Activated gamma-delta T cell (primary cell): ENCODE data around the gene PLEKHA1.

ENCODE experiments used
- DNase-seq: peaks from one replicate; lab custom pipeline; 2025; lab: John Stamatoyannopoulos, UW

Gene PLEKHA1

DNA sequence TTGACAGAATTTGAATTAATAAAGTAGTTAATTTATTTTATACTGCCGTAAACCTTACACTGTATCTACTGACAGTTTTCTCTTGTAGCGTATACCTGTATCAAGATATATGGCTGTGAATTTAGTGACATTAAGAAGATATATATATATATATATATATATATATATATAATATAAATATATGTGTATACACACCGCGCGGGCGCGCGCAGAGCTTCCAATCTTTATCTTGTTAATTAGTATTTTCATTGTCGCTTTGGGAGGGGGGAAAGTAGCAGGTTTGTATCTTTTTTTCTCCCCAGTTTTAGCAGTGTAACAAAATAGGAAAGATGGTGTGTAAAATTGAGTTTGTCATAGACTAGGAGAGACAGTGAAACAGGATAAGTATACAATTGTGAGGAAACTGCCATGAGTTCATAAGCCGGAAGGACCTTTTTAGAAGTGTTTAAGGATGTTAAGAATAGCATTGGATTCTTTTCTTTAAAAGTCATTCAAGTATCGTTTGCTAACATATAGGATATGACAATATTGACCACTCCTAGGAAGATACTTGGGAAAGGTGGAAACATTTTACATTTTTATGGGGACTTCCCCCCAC lies 2.0 kb downstream of the PLEKHA1 start:
- DNase-seq = no peak

GRCh38 chr10:122379041-122379440 lies 4.5 kb downstream of the PLEKHA1 start:
- no peak for DNase-seq

GRCh38 chr10:122379537-122379936 lies 5.0 kb downstream of the PLEKHA1 start:
- DNase-seq = no peak

DNA sequence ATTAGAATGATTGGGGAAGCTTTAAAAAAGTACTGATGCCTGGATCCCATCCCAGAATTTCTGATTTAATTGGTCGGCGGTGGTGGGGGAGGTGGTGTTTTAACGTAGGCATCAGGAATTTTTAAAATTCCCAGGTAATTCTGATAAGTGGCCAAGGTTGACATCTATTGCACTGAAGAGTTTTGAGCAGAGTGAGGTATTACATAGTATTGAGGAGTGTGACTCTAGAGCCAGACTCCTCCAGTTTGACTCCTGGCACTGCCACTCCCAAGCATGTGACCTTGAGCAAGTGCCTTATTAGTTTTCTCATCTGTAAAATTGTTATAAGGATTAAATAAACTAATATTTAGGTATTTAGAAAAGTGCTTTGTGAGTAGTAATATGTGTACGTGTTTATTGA lies 6.2 kb downstream of the PLEKHA1 start:
- DNase-seq = no peak

DNA sequence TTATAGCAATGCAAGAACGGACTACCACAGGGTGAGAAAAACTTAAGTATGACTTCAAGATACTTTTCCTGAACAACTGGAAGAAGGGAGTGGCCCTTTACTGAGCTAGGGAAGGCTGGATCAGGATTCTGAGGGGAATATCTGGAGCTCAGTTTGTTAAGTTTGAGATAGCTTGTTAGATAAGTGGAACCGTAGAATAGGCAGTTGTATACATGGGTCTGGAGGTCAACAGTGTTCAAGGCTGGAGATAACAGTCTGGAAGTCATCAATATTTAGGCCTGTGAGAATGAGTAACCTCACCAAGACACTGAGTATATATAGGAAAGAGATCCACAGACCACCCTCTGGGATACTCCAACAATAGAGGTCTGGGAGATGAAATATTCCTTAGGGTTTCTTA lies 7.2 kb downstream of the PLEKHA1 start:
- no peak for DNase-seq

GRCh38 chr10:122386514-122386913 lies 12.0 kb downstream of the PLEKHA1 start:
- DNase-seq = no peak

DNA sequence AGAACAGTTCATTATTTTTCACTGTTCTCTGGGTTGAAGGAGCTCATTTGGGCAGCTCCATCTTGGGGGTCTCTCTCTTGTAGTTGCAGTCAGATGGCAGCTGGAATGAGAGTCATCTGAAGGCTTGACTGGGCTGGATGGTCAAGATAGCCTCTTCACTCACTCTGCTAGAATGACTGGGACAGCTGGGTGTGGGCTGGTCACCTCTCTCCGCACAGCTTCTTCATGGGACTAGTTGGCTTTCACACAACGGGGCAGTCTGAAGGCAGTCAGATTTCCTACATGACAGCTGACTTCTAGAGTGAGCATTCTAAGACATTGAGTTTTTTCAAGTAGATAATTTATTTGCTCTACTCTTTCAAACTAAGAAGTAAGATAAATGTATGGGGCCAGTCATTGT lies 13.1 kb downstream of the PLEKHA1 start:
- no peak for DNase-seq

DNA sequence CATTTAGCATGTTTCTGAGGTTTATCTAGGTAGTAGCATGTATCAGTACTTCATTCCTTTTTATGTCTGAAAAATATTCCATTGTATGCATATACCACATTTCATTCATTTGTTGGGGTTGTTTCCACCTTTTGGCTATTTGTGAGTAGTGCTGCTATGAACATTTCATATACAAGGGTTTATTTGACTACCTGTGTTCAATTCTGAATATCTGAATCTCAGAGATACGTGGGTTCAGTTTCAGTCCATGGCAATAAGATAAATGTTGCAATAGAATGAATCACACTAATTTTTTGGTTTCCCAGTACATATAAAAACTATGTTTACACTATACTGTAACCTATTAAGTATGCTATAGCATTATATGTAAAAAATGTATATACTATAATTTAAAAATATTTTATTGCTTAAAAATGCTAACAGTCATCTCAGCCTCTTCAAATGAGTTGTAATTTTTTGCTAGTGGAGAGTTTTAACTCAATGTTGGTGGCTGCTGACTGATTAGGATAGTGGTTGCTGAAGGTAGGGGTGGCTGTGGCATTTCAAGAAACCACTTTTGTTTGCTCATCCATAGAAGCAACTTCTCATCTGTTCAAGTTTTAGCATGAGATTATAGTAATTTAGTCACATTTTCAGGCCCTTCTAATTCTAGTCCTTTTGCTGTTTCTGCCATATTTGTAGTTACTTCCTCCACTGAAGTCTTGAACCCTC lies 13.9 kb downstream of the PLEKHA1 start:
- no peak for DNase-seq

DNA sequence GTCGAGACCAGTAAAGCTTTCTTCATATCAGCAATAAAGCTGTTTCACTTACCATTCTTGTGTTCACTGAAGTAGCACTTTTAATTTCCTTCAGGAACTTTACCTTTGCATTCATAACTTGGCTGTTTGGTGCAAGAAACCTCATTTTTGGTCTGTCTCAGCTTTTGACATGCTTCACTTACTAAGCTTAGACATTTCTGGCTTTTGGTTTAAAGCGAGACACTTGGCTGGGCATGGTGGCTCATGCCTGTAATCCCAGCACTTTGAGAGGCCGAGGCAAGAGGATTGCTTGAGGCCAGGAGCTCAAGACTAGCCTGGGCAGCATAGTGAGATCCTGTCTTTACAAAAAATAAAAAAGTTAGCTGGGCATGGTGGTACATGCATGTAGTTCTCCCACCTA lies 15.8 kb downstream of the PLEKHA1 start:
- no peak for DNase-seq

DNA sequence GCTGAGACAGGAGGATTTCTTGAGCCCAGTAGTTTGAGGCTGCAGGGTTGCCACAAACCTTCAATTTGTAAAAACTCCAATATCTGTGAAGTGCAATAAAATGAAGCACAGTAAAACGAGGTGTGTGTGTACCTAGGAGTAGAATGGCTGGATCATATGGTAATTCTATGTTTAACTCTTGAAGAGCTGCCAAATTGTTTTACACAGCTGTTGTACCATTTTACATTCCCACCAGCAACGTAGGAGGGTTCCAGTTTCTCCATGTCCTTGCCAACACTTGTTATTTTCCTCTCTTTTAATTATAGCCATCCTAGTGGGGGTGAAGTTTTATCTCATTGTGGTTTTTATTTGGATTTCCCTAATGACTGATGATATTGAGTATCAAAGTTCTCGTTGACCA lies 16.2 kb downstream of the PLEKHA1 start:
- no peak for DNase-seq

DNA sequence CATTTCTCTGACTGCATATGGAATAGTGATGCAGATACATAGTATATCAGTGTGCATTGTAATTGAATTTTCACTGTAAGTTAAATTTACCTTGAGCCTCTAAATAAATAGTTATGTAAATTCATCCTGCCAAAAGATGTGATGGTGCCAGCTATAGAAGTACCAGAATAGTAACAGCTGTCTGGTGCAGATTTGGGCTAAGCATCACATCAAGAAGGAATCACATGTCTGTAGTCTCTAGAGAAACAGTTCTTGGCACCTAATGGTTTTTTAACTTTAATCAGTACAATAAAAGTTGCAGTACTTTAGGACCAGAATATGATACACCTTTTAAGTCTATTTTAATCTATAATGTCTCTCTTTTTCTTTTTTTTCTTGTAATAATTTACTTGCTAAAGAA lies 17.4 kb downstream of the PLEKHA1 start:
- DNase-seq = no peak

DNA sequence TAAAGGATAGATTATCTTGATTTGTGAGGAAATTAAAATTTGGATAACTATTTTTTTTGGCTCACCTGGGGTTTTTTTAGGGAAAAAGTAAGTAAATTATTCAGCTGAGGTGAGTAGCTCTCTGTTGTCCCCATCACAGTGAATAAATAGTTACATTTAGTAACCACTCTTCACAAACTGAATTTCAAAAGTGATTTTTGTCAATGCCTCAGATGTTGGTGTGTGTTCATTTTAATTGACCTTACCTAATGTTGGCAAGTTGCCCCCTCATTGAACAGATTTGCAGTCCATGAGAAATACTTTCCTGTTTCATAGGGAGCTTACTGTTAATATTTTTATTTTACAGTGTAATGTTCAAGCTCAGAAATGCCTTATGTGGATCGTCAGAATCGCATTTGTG lies 18.3 kb downstream of the PLEKHA1 start:
- no peak for DNase-seq

DNA sequence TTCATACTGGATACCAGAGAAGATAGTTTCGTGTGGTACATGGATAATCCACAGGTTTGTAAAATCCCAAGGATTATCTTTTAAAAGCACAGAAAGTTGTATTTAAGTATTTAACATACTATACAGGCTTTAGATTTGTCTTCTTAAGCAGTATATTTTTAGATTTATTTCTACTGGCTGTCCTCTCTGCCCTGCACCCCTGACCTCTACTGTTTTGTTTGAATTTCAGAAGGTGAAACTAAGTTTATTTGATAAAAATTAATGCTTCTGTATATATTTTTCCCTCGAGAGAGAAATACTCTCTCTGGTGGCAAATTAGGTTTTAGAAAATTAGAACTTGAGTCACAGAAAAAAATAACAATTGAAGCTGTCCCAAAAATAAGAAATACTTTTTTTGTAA lies 18.8 kb downstream of the PLEKHA1 start:
- no peak for DNase-seq

DNA sequence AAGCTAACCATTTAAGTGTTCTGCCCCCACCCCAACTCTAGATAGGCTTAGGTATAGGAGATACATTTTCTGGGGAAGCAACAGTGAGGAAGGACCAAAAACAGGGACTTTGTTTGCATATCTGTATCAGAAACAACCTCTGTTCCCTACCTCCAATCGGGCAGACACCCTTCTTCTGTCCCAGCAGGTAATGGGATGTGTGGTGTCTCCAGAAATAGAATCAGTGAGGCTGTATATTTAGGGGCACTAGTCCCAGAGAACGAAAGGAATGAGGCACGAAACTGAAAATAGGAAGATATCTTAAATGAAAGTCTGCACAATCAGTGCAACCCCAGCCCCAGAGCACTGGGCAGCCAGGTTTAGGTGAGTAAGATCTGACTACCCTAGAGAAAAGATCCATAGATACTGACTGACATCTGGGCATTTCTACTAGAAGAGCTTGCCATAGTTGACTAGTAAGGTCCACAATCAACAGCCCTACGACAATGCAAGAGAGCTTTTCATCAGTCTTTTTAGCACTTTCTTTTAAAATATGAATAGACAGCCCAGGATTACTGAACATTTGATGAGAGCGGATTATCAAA lies 28.1 kb downstream of the PLEKHA1 start:
- DNase-seq = no peak

- no peak for DNase-seq
Observed at GRCh38 chr10:122404576-122404975, 30.1 kb downstream of the PLEKHA1 start.

GRCh38 chr10:122407375-122408125 lies 33.0 kb downstream of the PLEKHA1 start:
- DNase-seq = no peak

- no peak for DNase-seq
Observed at GRCh38 chr10:122413327-122413726, 38.8 kb downstream of the PLEKHA1 start.

GRCh38 chr10:122417667-122418066 lies 43.2 kb downstream of the PLEKHA1 start:
- DNase-seq = no peak

DNA sequence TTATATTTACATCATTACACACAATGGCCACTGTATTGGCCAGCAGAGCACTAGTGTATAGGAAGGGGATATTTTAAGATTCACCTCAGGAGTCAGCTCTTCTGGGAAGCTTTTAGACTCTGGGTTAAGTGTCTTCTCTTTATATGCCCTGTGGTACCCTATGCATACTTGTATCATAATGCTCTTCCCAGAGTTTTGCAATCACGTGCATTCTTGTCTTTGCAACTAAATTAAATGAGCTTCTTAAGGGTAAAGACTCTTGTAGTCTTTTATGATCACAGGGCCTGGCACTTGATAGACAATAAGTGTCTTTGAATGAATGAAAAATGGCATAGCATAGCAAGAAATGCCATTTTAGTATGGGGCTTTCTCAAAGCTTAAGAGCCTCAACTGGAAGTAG lies 44.5 kb downstream of the PLEKHA1 start:
- DNase-seq = no peak

- no peak for DNase-seq
Observed at GRCh38 chr10:122419876-122420623, 45.5 kb downstream of the PLEKHA1 start.

GRCh38 chr10:122420624-122421007 lies 46.1 kb downstream of the PLEKHA1 start:
- no peak for DNase-seq

DNA sequence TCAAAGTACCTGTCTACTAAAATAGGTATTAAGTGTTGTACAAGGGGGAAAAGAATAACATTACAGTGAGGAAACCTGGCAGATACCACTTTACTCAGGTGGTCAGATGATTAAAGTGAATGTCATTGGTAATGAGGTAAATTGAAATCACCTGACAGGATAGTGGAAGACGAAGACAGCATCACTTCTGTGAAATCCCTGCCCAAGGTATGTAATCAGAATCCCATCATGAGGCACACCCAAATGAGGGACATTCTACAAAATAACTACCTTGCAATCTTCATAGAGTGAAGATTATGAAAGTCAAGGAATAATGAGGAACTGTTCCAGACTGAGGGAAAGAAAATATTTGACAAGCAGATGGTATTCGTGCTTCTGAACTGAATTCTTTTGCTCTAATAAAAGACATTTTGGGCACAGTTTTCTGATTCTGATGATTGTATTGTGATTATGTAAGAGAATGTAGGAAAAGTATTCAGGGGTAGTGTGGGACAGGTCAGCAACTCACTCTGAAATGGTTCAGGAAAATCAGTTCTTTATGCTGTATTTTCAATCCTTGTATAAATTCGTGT lies 46.6 kb downstream of the PLEKHA1 start:
- no peak for DNase-seq
